Thyroid gland (tissue), 4 donors: ENCODE measurements around the gene CACTIN. TPM values are rescaled to one million over a fixed set of nuclear protein-coding genes. Genes with fewer than 3 reads are reported as not detected.

Experiments used
- DNase-seq, 2 donors: peaks; one replicate each; pipeline ENCODE4 v3.0.0-alpha.2; 2019
- H3K27ac ChIP-seq, 3 donors: fragments of 200-600 bp; sonication (generic); 1 replicate in 2 of 3; 2 replicates in 1 of 3; pipeline ENCODE4 v1.5.1; 2016 to 2019; ENCODE audit warnings: mild to moderate bottlenecking in 1 of 3, moderate library complexity in 1 of 3
- H3K27me3 ChIP-seq: fragments of 200-600 bp; sonication (generic); one replicate; pipeline ENCODE4 v1.5.1; 2019
- H3K36me3 ChIP-seq, 2 donors: fragments of 200-600 bp; sonication (generic); one replicate each; pipeline ENCODE4 v1.5.1; 2016 to 2019
- H3K4me1 ChIP-seq, 2 donors: fragments of 200-600 bp; sonication (generic); one replicate each; pipeline ENCODE4 v1.5.1; 2017 to 2019
- H3K4me3 ChIP-seq, 3 donors: fragments of 200-600 bp; sonication (generic); replicated peaks in 1 of 3; 1 replicate in 2 of 3; 2 replicates in 1 of 3; pipeline ENCODE4 v1.5.1; 2016; ENCODE audit warnings: mild to moderate bottlenecking in 1 of 3
- H3K9me3 ChIP-seq: fragments of 200-600 bp; sonication (generic); one replicate; pipeline ENCODE4 v1.5.1; 2017
- POLR2A ChIP-seq, 2 donors: fragments of 450-650 bp; IDR thresholded peaks; one replicate each; pipeline ENCODE4 v1.6.1; 2017; ENCODE audit warnings: antibody characterized with exemption in 2 of 2, mild to moderate bottlenecking in 2 of 2, moderate library complexity in 1 of 2
- WGBS, 2 donors: methylation state at CpG; one replicate each; pipeline ENCODE4 v1.1.5; 2017; 5-methylcytosine and 5-hydroxymethylcytosine counted together
- intact Hi-C: fragments of 100-400 bp; cut with DNase I; formaldehyde crosslinking; loops from one replicate; pipeline ENCODE4 v1.15.1; 2023
- total RNA-seq, 4 donors: library from RNA; depleted of rRNA; stranded (reverse); fragments of >200 nt; gene quantifications; one replicate each; pipeline ENCODE4 v1.2.3, GENCODE V29; 2016
- TF ChIP-seq, protein P1 (sequence below), 6 experiments: fragments of 200-600 bp in 3 of 6; fragments of 450-650 bp in 3 of 6; sonication (generic) in 3 of 6; IDR thresholded peaks; one replicate each; pipeline ENCODE4 v1.5.1; 2016 to 2019; ENCODE audit warnings: antibody characterized with exemption in 6 of 6, mild to moderate bottlenecking in 2 of 6, inconsistent platforms in 1 of 6, moderate library complexity in 1 of 6

Gene CACTIN
- total RNA-seq, 4 donors from 2014 or later: 18.8 to 30.6 (median 24.5) TPM

- intact Hi-C loops: no loop called here
- H3K27me3 ChIP-seq: no peaks in the 10 kb centered on the region
- H3K27ac ChIP-seq: no peak overlapping the region
- H3K36me3 ChIP-seq: peaks cover 0 to 9% of the 10 kb centered on the region in 2 donors
- no peak overlapping the region for H3K4me3 ChIP-seq
- TF ChIP-seq, protein P1, sequence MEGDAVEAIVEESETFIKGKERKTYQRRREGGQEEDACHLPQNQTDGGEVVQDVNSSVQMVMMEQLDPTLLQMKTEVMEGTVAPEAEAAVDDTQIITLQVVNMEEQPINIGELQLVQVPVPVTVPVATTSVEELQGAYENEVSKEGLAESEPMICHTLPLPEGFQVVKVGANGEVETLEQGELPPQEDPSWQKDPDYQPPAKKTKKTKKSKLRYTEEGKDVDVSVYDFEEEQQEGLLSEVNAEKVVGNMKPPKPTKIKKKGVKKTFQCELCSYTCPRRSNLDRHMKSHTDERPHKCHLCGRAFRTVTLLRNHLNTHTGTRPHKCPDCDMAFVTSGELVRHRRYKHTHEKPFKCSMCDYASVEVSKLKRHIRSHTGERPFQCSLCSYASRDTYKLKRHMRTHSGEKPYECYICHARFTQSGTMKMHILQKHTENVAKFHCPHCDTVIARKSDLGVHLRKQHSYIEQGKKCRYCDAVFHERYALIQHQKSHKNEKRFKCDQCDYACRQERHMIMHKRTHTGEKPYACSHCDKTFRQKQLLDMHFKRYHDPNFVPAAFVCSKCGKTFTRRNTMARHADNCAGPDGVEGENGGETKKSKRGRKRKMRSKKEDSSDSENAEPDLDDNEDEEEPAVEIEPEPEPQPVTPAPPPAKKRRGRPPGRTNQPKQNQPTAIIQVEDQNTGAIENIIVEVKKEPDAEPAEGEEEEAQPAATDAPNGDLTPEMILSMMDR (IDR thresholded peaks at IDR 0.05): no peak
- TF ChIP-seq POLR2A (IDR thresholded peaks at IDR 0.05): no peak
- peaks cover 15 to 18% of the 10 kb centered on the region in 2 donors for H3K4me1 ChIP-seq
- 92 to 93% methylated on average over 29 to 34 of the region's 34 CpGs for WGBS, 2 donors
- DNase-seq: no peak
- H3K9me3 ChIP-seq: no peaks in the 10 kb centered on the region
These were observed 2.9 kb downstream of the CACTIN start for GRCh38 chr19:3623716-3624115.

DNA sequence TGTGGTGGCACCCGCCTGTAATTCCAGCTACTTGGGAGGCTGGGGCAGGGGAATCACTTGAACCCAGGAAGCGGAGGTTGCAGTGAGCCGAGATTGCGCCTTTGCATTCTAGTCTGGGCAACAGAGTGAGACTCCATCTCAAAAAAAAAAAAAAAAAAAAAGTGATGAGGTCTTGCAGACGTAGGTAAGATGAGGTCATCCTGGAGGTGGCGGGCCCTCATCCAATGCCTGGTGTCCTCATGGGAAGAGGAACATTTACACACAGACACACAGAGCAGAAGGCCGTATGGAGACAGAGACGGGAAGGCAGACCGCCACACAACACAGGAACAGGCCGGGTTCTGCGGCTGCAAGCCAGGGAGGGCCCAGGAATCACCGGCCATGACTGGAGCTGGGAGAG is 4.4 kb downstream of the CACTIN start:
- no peak for DNase-seq
- intact Hi-C loops: no loop called here

GRCh38 chr19:3621689-3622088 is 4.9 kb downstream of the CACTIN start:
- intact Hi-C loops: loop anchor here (2.0 kb wide), 1 partner anchor 41 kb away; no protein-coding TSS in a partner anchor
- Histone ChIP-seq H3K36me3 (peaks cover 0 to 9% of the 10 kb centered on the region in 2 donors), H3K9me3 (no peaks in the 10 kb centered on the region), H3K4me3 (no peak overlapping the region), H3K4me1 (peaks cover 12 to 18% of the 10 kb centered on the region in 2 donors), H3K27ac (no peak overlapping the region), H3K27me3 (no peaks in the 10 kb centered on the region)
- DNase-seq: no peak
- TF ChIP-seq, protein P1 (IDR thresholded peaks at IDR 0.05): no peak
- WGBS, 2 donors: 91 to 95% methylated on average over 10 to 15 of the region's 15 CpGs

More for the DNA sequence above, 4.4 kb downstream of the CACTIN start:
- Histone ChIP-seq H3K36me3 (peaks cover 0 to 9% of the 10 kb centered on the region in 2 donors), H3K27me3 (no peaks in the 10 kb centered on the region), H3K4me1 (peaks cover 13 to 18% of the 10 kb centered on the region in 2 donors), H3K4me3 (no peak overlapping the region), H3K9me3 (no peaks in the 10 kb centered on the region), H3K27ac (no peak overlapping the region)
- WGBS, 2 donors: 91 to 95% methylated on average over 12 of the region's 12 CpGs
- TF ChIP-seq POLR2A (IDR thresholded peaks at IDR 0.05): no peak
- TF ChIP-seq, protein P1 (IDR thresholded peaks at IDR 0.05): no peak

DNA sequence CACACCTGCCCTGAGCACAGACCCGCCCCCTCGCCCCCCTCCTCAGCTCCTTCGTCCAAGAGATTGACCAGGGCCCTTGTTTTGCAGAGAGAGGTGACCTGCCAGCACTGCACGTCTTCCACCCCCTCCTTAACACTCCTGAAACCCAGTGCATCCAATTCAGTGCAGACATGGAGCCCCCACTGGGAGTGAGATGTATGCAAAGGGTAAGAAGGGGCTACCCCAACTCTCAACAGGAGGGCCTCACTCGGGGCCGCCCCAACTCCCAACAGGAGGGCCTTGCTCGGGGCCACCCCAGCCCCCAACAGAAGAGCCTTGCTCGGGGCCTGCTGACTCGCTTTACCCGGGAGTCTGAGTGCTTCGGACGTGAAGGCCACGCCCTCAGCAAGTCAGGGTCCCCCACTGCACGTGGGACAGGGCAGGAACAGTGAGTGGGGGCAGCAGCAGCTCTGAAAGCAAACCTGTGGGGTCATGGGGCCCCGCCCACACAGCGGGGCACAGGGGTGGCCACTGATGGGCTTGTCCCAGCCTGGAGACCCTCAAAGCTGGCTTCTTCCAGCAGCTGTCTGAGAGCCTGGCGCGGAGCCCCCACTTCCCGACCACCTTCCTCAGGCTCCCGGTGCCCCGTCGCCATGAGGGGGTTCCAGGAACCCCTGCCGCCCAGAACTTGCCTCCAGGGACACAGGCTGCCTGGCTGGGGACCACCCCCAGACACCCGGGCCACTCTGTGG is 5.6 kb downstream of the CACTIN start:
- Histone ChIP-seq H3K4me3 (no peak overlapping the region), H3K27ac (no peak overlapping the region), H3K36me3 (peaks cover 0 to 9% of the 10 kb centered on the region in 2 donors), H3K4me1 (peaks cover 11 to 18% of the 10 kb centered on the region in 2 donors), H3K27me3 (no peaks in the 10 kb centered on the region), H3K9me3 (no peaks in the 10 kb centered on the region)
- 81 to 84% methylated on average over 9 to 12 of the region's 24 CpGs for WGBS, 2 donors
- TF ChIP-seq POLR2A (IDR thresholded peaks at IDR 0.05): no peak
- TF ChIP-seq, protein P1 (IDR thresholded peaks at IDR 0.05): no peak
- intact Hi-C loops: loop anchor here (2.0 kb wide), 1 partner anchor 42 kb away; no protein-coding TSS in a partner anchor
- DNase-seq: no peak

DNA sequence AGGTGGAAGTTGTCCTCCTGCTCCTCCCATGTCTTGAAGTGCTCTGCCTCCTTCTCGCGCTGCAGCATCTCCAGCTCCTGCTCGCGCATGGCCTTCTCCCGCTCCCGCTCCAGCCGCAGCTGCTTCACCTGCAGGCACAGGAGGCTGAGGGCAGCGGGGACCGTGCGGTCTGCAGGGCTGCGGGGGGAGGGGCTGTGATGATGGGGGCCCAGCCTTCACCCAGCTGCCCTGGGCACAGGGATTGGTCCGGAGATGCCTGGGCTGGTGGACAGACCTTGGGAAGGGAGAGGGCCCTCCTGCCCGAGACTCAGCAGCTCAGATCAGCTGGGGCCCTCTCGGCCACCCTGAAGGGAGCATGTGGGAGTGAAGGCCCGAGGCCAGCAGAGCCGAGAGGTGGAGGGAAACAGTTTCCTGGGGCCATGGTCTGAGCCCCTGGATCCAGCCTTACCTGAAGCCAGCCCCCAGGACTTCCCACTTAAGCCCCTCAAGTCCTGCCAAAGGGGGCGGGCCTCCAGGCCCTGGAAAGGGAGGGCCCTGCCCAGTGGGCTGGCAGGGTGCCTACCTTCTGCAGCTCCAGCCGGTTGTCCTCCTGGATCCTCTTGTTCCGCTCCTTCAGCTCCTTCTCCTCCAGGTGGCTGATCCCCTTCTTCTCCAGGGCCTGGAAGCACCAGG is 6.3 kb downstream of the CACTIN start:
- DNase-seq: no peak
- TF ChIP-seq POLR2A (IDR thresholded peaks at IDR 0.05): no peak
- TF ChIP-seq, protein P1 (IDR thresholded peaks at IDR 0.05): no peak
- Histone ChIP-seq H3K9me3 (no peaks in the 10 kb centered on the region), H3K27ac (no peak overlapping the region), H3K4me3 (no peak overlapping the region), H3K27me3 (no peaks in the 10 kb centered on the region), H3K4me1 (peaks cover 4 to 11% of the 10 kb centered on the region in 2 donors), H3K36me3 (peaks cover 0 to 9% of the 10 kb centered on the region in 2 donors)
- intact Hi-C loops: loop anchor here (2.0 kb wide), 1 partner anchor 43 kb away; no protein-coding TSS in a partner anchor
- 84 to 88% methylated on average over 10 to 13 of the region's 19 CpGs for WGBS, 2 donors
